ENCODE data around the gene ZMIZ1. TPM values are rescaled to one million over a fixed set of nuclear protein-coding genes. Genes with fewer than 3 reads are reported as not detected.

The ZMIZ1 gene
- total RNA-seq, 1 experiment from 2014 or later = 28.4 TPM

DNA sequence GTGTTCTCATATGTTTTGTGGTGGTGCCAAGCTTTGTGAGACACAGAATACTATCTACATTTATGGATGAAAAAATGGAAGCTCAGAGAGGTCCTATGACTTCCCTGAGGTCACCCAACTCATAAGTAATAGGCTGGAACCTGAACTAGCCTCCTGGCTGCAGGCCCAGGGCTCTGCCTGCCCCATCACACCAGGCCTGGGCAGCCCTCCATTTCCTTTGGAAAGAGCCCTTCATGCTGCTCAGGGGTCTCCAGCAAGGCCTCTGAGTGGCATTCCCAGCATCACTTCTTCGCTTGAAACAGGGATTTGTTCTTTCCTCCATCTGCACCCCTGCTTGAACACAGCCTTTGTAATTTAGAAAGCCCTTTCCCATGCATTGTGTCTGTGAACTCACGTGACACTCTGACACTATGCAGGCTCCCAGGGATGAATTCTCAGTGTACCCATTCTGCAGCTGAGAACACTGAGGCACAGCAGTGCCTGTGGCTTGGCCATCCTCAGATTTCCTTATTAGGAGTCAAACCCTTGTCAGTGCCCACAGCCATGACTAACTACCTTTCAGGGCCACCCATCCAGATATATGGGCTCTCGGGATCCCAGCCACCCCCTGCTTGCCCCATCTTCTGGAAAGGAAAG is 150.7 kb downstream of the ZMIZ1 start:
- no peak for TF ChIP-seq ELF1 (IDR thresholded peaks at IDR 0.05; ENCODE audit: borderline replicate concordance, low read depth)
- no peak overlapping the region for H2AFZ ChIP-seq (ENCODE audit: low read depth, low read length, poor library complexity, severe bottlenecking)
- DNase-seq (ENCODE audit: low read depth, low spot score) = no peak
- intact Hi-C loops (cut with micrococcal nuclease) = no loop called here
- RAD21 ChIA-PET (ENCODE audit: low non-redundant PET in 1 of 2, low total read pairs in 2 of 2, uncharacterized antibody in 2 of 2, unreplicated experiment in 2 of 2) = no interaction called here
- POLR2A ChIA-PET = no interaction called here
- no peaks in the 10 kb centered on the region for H3K4me1 ChIP-seq (ENCODE audit: control insufficient read depth in 1 of 2, insufficient read depth in 2 of 2, low read length in 2 of 2)
- no TSS peak for BruUV-seq (replicated peaks)
- no peaks in the 10 kb centered on the region for H3K9me3 ChIP-seq (ENCODE audit: control insufficient read depth in 1 of 2, insufficient read depth in 1 of 2, low read depth in 1 of 2, low read length in 2 of 2)
- H4K20me1 ChIP-seq (ENCODE audit: insufficient read depth) = no peaks in the 10 kb centered on the region
- no peak overlapping the region for H3K4me3 ChIP-seq (replicated peaks in 1 of 2; ENCODE audit: low read depth in 1 of 2, low read length in 2 of 2)
- no peak overlapping the region for H3K4me2 ChIP-seq (ENCODE audit: low read length)
- H3K27me3 ChIP-seq (ENCODE audit: insufficient read depth, low read length) = no peaks in the 10 kb centered on the region
- no peaks in the 10 kb centered on the region for H3K79me2 ChIP-seq (ENCODE audit: insufficient read depth, low read length)
- CTCF ChIA-PET = no interaction called here
- no peak overlapping the region for H3K9ac ChIP-seq (ENCODE audit: low read length)
- ATAC-seq = no peak
- H3K36me3 ChIP-seq (ENCODE audit: control insufficient read depth in 1 of 2, insufficient read depth in 2 of 2, low read length in 2 of 2) = peaks cover 6 to 11% of the 10 kb centered on the region in 2 experiments; a peak in 1 of 4 replicates
- H3K27ac ChIP-seq (ENCODE audit: low read depth, low read length) = no peak overlapping the region
- H3K9me2 ChIP-seq (ENCODE audit: insufficient read depth) = no peaks in the 10 kb centered on the region

GRCh38 chr10:79220307-79220706 is 151.5 kb downstream of the ZMIZ1 start:
- no peak overlapping the region for H3K4me2 ChIP-seq (ENCODE audit: low read length)
- CTCF ChIA-PET = no interaction called here

More at GRCh38 chr10:79220307-79220706, 151.5 kb downstream of the ZMIZ1 start:
- RAD21 ChIA-PET (ENCODE audit: low non-redundant PET in 1 of 2, low total read pairs in 2 of 2, uncharacterized antibody in 2 of 2, unreplicated experiment in 2 of 2) = interaction anchor here in 1 of 2 experiments (0.8 kb wide), 1 partner anchor 132 kb away, joined by 3 read pairs; no protein-coding TSS in a partner anchor
- DNase-seq (ENCODE audit: low read depth, low spot score) (no peak), ATAC-seq (peak; percentile 32; the same call in 1 of the 2 replicates)
- Histone ChIP-seq H3K9ac (ENCODE audit: low read length) (no peak overlapping the region), H3K79me2 (ENCODE audit: insufficient read depth, low read length) (no peaks in the 10 kb centered on the region), H4K20me1 (ENCODE audit: insufficient read depth) (no peaks in the 10 kb centered on the region), H3K27ac (ENCODE audit: low read depth, low read length) (no peak overlapping the region), H3K9me3 (ENCODE audit: control insufficient read depth in 1 of 2, insufficient read depth in 1 of 2, low read depth in 1 of 2, low read length in 2 of 2) (no peaks in the 10 kb centered on the region), H3K9me2 (ENCODE audit: insufficient read depth) (no peaks in the 10 kb centered on the region), H3K4me3 (replicated peaks in 1 of 2; ENCODE audit: low read depth in 1 of 2, low read length in 2 of 2) (no peak overlapping the region), H2AFZ (ENCODE audit: low read depth, low read length, poor library complexity, severe bottlenecking) (no peak overlapping the region), H3K4me1 (ENCODE audit: control insufficient read depth in 1 of 2, insufficient read depth in 2 of 2, low read length in 2 of 2) (no peaks in the 10 kb centered on the region), H3K27me3 (ENCODE audit: insufficient read depth, low read length) (no peaks in the 10 kb centered on the region), H3K36me3 (ENCODE audit: control insufficient read depth in 1 of 2, insufficient read depth in 2 of 2, low read length in 2 of 2) (peaks cover 6 to 11% of the 10 kb centered on the region in 2 experiments; a peak in 1 of 4 replicates)
- POLR2A ChIA-PET = no interaction called here
- no TSS peak for BruUV-seq (replicated peaks)
- no peak for TF ChIP-seq ZNF274 (IDR thresholded peaks at IDR 0.05; ENCODE audit: low read depth, low read length)
- no peak for TF ChIP-seq JUND (IDR thresholded peaks at IDR 0.05)
- TF ChIP-seq ZBTB33 (IDR thresholded peaks at IDR 0.05; ENCODE audit: extremely low read depth, insufficient replicate concordance, low read length) = no peak
- no peak for TF ChIP-seq POLR2A (IDR thresholded peaks at IDR 0.05; ENCODE audit: borderline replicate concordance, extremely low read depth, insufficient read depth, insufficient read length)
- TF ChIP-seq FOSL1 (IDR thresholded peaks at IDR 0.05; ENCODE audit: low read depth) = no peak
- TF ChIP-seq, protein P1, sequence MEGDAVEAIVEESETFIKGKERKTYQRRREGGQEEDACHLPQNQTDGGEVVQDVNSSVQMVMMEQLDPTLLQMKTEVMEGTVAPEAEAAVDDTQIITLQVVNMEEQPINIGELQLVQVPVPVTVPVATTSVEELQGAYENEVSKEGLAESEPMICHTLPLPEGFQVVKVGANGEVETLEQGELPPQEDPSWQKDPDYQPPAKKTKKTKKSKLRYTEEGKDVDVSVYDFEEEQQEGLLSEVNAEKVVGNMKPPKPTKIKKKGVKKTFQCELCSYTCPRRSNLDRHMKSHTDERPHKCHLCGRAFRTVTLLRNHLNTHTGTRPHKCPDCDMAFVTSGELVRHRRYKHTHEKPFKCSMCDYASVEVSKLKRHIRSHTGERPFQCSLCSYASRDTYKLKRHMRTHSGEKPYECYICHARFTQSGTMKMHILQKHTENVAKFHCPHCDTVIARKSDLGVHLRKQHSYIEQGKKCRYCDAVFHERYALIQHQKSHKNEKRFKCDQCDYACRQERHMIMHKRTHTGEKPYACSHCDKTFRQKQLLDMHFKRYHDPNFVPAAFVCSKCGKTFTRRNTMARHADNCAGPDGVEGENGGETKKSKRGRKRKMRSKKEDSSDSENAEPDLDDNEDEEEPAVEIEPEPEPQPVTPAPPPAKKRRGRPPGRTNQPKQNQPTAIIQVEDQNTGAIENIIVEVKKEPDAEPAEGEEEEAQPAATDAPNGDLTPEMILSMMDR (IDR thresholded peaks at IDR 0.05 in 2 of 3, conservative IDR thresholded peaks at IDR 0.05 in 1 of 3; ENCODE audit: borderline replicate concordance in 1 of 3, insufficient read depth in 1 of 3, low read depth in 2 of 3, low read length in 2 of 3) = no peak
- no peak for TF ChIP-seq SP1 (IDR thresholded peaks at IDR 0.05; ENCODE audit: low read depth)
- no peak for TF ChIP-seq POLR2AphosphoS5 (IDR thresholded peaks at IDR 0.05; ENCODE audit: low read depth, low read length)
- no peak for TF ChIP-seq RAD21 (IDR thresholded peaks at IDR 0.05; ENCODE audit: low read depth)
- no peak for TF ChIP-seq EZH2 (IDR thresholded peaks at IDR 0.05)
- no peak for TF ChIP-seq CEBPB (IDR thresholded peaks at IDR 0.05; ENCODE audit: low read depth)
- TF ChIP-seq YY1 (IDR thresholded peaks at IDR 0.05; ENCODE audit: extremely low read depth, insufficient replicate concordance, low read depth, low read length) = no peak
- TF ChIP-seq SRF (IDR thresholded peaks at IDR 0.05; ENCODE audit: low read depth) = no peak
- TF ChIP-seq CBX3 (IDR thresholded peaks at IDR 0.05; ENCODE audit: low read depth) = no peak
- intact Hi-C loops (cut with micrococcal nuclease) = no loop called here
